Myocyte (in vitro differentiated cells): Measurements from ENCODE around the gene HSPBAP1. TPM values are rescaled to one million over a fixed set of nuclear protein-coding genes. Genes with fewer than 3 reads are reported as not detected.

ENCODE experiments used
- DNase-seq: peaks from one replicate; pipeline ENCODE4 v3.0.0-alpha.2; 2012; ENCODE audit warnings: low read depth
- polyA plus RNA-seq: library from polyadenylated mRNA; unstranded; fragments of >200 nt; gene quantifications from one replicate; pipeline ENCODE4 v1.2.1, GENCODE V29; 2012; ENCODE audit warnings: missing spikeins
- total RNA-seq: library from RNA; depleted of rRNA; stranded (reverse); fragments of >200 nt; gene quantifications from 2 replicates; pipeline ENCODE4 v1.2.3, GENCODE V29; 2014

Gene HSPBAP1, protein sequence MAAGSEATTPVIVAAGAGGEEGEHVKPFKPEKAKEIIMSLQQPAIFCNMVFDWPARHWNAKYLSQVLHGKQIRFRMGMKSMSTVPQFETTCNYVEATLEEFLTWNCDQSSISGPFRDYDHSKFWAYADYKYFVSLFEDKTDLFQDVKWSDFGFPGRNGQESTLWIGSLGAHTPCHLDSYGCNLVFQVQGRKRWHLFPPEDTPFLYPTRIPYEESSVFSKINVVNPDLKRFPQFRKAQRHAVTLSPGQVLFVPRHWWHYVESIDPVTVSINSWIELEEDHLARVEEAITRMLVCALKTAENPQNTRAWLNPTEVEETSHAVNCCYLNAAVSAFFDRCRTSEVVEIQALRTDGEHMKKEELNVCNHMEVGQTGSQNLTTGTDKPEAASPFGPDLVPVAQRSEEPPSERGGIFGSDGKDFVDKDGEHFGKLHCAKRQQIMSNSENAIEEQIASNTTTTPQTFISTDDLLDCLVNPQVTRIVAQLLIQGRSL
- 5.4 and 7.6 TPM in 2 replicates for total RNA-seq
- polyA plus RNA-seq: 3.5 TPM

- peak; percentile 93 for DNase-seq
These were observed at the start of gene HSPBAP1 for GRCh38 chr3:122793568-122794416. Gene HSPBAP1 (minus strand): TSS chr3:122793831. CDS start chr3:122793680, 151 bp downstream.

DNA sequence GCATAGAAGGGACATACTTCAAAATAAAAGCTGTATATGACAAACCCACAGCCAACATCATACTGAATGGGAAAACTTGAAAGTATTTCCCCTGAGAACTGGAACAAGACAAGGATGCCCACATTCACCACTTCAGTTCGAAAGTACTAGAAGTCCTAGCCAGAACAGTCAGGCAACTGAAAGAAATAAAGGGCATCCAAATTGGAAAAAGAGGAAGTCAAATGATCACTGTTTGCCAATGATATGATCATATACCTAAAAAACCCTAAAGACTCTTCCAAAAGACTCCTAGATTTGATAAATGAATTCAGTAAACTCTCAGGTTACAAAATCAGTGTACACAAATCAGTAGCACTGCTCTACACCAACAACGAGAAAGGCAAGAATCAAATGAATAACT, 42.0 kb upstream of the HSPBAP1 start:
- no peak for DNase-seq

DNA sequence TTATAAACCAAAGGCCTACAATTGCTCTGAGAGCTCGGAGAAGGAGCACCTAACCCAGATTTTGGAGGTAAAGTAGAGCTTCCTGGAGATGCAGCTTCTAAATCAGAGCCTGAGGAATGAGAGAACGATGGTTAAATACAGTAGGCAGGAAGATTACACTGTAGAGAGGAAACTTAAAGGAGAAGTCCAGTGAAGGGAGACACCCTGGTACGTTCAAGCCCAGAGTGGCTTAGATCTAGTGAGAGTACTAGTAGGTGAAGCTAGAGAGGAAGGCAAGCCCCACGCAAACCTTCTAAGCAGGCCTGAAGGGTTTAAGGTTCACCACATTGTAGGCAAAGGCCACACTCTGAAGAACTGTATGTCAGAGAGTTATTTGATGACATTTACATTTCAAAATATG, 34.6 kb upstream of the HSPBAP1 start:
- no peak for DNase-seq

DNA sequence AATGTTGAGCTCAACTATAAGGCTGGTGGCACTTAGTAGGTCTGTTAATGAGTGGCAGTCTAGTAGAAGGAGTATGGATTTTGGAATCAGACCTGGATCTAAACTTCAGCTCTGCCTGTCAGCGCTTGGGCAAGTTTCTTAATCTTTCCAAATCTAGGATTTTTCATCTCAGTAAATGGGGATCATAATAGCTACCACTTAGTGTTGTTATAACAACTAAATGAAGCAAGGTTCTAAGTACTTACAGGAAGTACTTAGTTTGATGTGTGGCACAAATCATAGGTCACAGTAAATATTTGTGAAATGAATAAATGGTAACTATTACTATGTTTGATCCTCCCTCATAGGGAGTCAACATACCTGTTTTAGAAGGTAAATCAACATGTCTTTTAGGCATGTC, 32.6 kb upstream of the HSPBAP1 start:
- DNase-seq: no peak

GRCh38 chr3:122825460-122825859, 31.8 kb upstream of the HSPBAP1 start:
- DNase-seq: no peak

DNA sequence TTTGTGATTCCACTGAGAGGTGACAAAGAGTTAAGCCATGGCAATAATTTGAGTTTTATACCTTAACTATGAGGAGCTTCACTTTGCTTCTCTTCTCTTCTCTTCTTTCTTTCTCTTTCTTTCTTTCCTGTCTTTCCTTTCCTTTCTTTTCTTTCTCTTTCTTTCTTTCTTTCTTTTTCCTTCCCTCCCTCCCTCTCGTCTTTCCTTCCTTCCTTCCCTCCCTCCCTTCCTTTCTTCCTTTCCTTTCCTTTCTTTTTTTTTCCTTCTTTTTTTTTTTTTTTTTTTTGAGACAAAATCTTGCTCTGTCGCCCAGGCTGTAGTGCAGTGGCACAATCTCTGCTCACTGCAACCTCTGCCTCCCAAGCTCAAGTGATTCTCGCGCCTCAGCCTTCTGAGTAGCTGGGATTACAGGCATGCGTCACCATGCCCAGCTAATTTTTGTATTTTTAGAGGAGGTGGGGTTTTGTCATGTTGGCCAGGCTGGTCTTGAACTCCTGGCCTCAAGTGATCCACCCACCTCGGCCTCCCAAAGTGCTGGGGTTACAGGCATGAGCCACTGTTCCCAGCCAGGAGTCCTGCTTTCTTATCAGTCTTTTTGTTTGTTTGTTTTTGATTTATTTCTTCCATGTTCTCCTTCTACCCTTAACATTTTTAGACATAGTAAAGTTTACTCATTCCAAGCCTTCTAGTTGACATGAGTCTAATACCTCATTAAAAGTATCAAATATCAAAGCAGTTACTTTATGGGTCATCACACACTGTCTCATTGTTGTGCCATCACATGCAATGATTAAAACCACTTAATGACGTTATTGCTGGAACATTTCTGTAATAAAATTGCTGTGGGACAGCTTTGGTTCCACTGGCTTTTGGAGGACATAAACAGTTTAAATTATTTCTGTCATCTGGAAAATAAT, 31.1 kb upstream of the HSPBAP1 start:
- peak; percentile 58 for DNase-seq

DNA sequence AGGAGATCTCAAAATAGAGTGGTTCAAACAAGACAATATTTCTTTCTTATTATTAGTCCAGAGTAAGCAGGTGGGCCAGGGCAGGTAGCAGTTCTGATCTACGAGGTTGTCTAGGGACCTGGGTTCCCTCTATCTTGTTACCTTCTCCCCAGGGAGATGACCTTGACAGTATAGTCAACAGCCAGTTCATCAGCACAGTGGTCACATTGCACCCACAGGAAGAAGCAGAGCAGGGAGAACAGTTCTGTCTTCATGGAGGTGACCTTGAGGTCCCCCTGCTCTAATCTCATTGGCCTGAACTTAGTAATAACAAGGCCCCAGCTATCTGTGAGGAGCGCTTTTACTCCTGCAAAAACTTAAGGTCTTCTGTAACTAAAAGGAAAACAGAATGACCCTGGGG, 23.0 kb upstream of the HSPBAP1 start:
- DNase-seq: no peak

- peak; percentile 15 for DNase-seq
These were observed 17.1 kb upstream of the HSPBAP1 start for GRCh38 chr3:122810734-122811133.

GRCh38 chr3:122803977-122804376, 10.3 kb upstream of the HSPBAP1 start:
- no peak for DNase-seq

- no peak for DNase-seq
These were observed 8.7 kb upstream of the HSPBAP1 start for GRCh38 chr3:122802323-122802722.

- no peak for DNase-seq
These were observed 7.1 kb upstream of the HSPBAP1 start for GRCh38 chr3:122800706-122801237.

- DNase-seq: no peak
These were observed 6.4 kb upstream of the HSPBAP1 start for GRCh38 chr3:122800031-122800430.

DNA sequence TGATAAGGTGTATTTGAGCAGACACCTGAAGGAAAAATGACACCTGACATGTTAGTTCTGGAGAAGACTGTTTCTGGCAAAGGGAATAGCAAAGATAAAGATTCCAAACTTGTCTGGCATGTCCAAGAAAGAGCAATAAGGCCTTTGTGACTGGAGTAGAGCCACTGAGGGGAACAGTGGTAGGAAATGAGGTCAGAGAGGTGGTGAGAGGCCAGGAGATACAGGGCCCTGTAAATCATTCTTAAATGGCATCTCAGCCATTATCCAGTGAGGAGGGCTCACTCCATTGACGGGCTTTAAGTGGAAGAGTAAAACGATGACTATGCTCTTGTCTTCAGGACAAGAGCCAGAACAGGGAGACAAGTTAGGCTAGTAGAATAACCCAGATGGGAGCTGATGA, 5.7 kb upstream of the HSPBAP1 start:
- no peak for DNase-seq

DNA sequence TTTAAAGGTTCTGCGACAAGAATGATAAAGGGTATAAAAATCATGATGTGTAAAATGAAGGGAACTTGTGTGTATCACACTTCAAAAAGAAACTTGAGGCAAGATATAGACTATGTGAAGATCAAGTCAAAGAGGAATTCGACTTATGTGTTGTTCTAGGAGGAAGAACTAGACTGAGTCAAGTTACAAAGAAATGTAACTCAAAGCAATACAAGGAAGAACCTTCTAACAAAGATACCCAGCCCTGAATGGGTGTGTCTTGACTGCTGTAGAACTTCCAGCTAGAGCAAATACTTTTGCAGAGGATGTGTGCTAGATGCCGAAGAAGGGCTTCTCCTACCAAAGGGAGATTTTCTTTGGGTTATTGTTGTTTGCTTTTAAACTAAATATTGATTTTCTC, 3.7 kb upstream of the HSPBAP1 start:
- DNase-seq: no peak

- DNase-seq: no peak
These were observed 2.1 kb upstream of the HSPBAP1 start for GRCh38 chr3:122795674-122796195.

GRCh38 chr3:122794779-122795673, 1.4 kb upstream of the HSPBAP1 start, which contains the start of gene SLC49A4:
Gene SLC49A4 (plus strand): TSS chr3:122795069. CDS start chr3:122795193, 124 bp downstream.
- peak; percentile 83 for DNase-seq

DNA sequence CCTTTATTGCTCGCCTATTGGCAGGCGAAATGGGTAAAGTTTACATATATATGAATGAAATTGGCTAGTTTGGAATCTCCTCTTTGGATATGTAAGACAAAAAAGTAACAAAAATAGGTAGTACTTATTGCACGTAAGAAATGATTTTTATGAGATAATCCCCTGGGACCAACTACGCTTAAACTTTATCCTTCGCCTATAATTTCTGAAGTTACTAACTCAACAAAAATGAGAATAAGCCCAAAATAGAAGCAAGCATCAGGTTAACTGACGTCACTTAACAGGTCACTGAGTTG, 800 bp upstream of the HSPBAP1 start:
- no peak for DNase-seq

DNA sequence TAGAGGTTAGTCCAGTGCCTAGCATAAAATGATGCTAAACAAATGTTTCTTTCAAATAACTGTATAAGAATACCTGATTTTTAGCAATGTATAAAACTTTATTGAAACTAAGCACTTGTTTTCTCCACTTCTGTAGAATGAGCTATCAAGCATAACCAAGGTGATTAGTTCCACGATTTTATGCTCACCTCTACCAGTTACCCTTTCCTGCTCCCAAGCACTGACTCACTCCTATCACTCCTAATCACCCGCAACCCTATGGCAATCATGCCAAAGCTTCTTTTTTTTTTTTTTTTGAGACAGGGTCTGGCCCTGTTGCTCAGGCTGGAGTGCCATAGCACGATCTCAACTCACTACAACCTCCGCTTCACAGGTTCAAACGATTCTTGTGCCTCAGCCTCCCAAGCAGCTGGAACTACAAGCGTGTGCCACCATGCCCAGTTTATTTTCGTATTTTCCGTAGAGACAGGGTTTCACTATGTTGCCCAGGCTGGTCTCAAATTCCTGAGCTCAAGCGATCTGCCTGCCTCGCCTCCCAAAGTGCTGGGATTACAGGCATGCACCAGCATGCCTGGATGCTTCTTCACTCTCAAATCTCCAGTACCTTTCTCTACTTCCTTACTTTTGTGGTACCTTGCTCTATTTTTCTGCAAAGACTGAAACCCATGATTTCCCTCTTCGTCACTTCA, 3.9 kb downstream of the HSPBAP1 start:
- no peak for DNase-seq

DNA sequence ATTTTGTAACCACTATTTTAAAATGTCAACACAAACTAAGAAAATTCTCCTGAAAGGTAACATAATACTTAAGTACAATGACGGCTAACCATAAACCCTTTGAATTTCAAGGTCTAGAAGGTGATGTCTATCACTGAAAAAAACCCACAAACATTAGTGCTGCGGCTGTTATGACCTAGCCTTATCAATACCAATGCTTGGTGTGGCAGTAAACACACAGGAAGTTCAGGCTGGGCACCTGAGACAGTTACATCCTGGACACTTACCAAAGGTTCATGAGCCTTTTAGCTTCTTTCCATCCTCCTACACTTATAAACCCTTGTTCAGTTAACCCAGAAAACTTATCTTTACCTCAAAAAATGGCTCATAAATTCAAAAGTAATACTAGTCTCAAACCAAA, 5.8 kb downstream of the HSPBAP1 start:
- no peak for DNase-seq
